Central memory CD8-positive, alpha-beta T cell (primary cell): ENCODE data around the gene SMURF1.

Experiments used
- ATAC-seq: fragments of 150-1000 bp; cut with Tn5 transposase; replicated peaks from 2 replicates; pipeline ENCODE4 v1.10.0; 2022; ENCODE audit warnings: mild to moderate bottlenecking, moderate FRiP score, moderate number of reproducible peaks; ENCODE audit not compliant: poor library complexity, severe bottlenecking; ENCODE audit errors: extremely low read depth
- DNase-seq, 2 donors: peaks; one replicate each; pipeline ENCODE4 v3.0.0; 2021; ENCODE audit warnings: low spot score in 2 of 2
- H3K27ac Mint-ChIP-seq: one replicate; pipeline ENCODE4 v1.8.0; 2022; ENCODE audit warnings: low read depth, mild to moderate bottlenecking, moderate library complexity, mixed read lengths
- H3K27me3 Mint-ChIP-seq: one replicate; pipeline ENCODE4 v1.8.0; 2022; ENCODE audit warnings: mixed read lengths
- H3K36me3 Mint-ChIP-seq: one replicate; pipeline ENCODE4 v1.8.0; 2022; ENCODE audit warnings: mild to moderate bottlenecking, moderate library complexity, mixed read lengths; ENCODE audit not compliant: insufficient read depth
- H3K4me1 Mint-ChIP-seq: one replicate; pipeline ENCODE4 v1.8.0; 2022; ENCODE audit warnings: mixed read lengths
- H3K4me3 Mint-ChIP-seq: one replicate; pipeline ENCODE4 v1.8.0; 2022; ENCODE audit warnings: mild to moderate bottlenecking, moderate library complexity, mixed read lengths
- H3K9me3 Mint-ChIP-seq: one replicate; pipeline ENCODE4 v1.8.0; 2022; ENCODE audit warnings: mixed read lengths

The SMURF1 gene

GRCh38 chr7:99124751-99125504 lies 19.0 kb downstream of the SMURF1 start:
- peaks cover 3% of the 10 kb centered on the region for H3K36me3 Mint-ChIP-seq
- no peak for DNase-seq
- no peak for ATAC-seq
- no peaks in the 10 kb centered on the region for H3K9me3 Mint-ChIP-seq
- H3K27ac Mint-ChIP-seq: no peak overlapping the region
- no peak overlapping the region for H3K4me3 Mint-ChIP-seq
- no peaks in the 10 kb centered on the region for H3K27me3 Mint-ChIP-seq
- H3K4me1 Mint-ChIP-seq: peaks cover 26% of the 10 kb centered on the region

GRCh38 chr7:99124236-99124635 lies 19.7 kb downstream of the SMURF1 start:
- Mint-ChIP-seq H3K4me3 (no peak overlapping the region), H3K27ac (no peak overlapping the region)
- DNase-seq: no peak

GRCh38 chr7:99123571-99124033 lies 20.3 kb downstream of the SMURF1 start:
- H3K27ac Mint-ChIP-seq: no peak overlapping the region
- H3K9me3 Mint-ChIP-seq: no peaks in the 10 kb centered on the region
- no peak overlapping the region for H3K4me3 Mint-ChIP-seq
- DNase-seq: no peak
- H3K36me3 Mint-ChIP-seq: peaks cover 6% of the 10 kb centered on the region
- H3K4me1 Mint-ChIP-seq: peaks cover 38% of the 10 kb centered on the region
- no peak for ATAC-seq
- H3K27me3 Mint-ChIP-seq: no peaks in the 10 kb centered on the region

More at GRCh38 chr7:99124236-99124635, 19.7 kb downstream of the SMURF1 start:
- H3K4me1 Mint-ChIP-seq: peaks cover 32% of the 10 kb centered on the region
- no peaks in the 10 kb centered on the region for H3K27me3 Mint-ChIP-seq
- no peaks in the 10 kb centered on the region for H3K9me3 Mint-ChIP-seq
- peaks cover 3% of the 10 kb centered on the region for H3K36me3 Mint-ChIP-seq
- ATAC-seq: no peak

GRCh38 chr7:99122762-99123161 lies 21.1 kb downstream of the SMURF1 start:
- Mint-ChIP-seq H3K27ac (no peak overlapping the region), H3K9me3 (no peaks in the 10 kb centered on the region), H3K4me1 (peaks cover 45% of the 10 kb centered on the region)

GRCh38 chr7:99121496-99122021 lies 22.3 kb downstream of the SMURF1 start:
- ATAC-seq (no peak), DNase-seq (no peak)
- H3K9me3 Mint-ChIP-seq: no peaks in the 10 kb centered on the region
- H3K27me3 Mint-ChIP-seq: no peaks in the 10 kb centered on the region
- H3K27ac Mint-ChIP-seq: no peak overlapping the region
- no peak overlapping the region for H3K4me3 Mint-ChIP-seq
- H3K36me3 Mint-ChIP-seq: peaks cover 6% of the 10 kb centered on the region
- H3K4me1 Mint-ChIP-seq: peaks cover 38% of the 10 kb centered on the region

More at GRCh38 chr7:99122762-99123161, 21.1 kb downstream of the SMURF1 start:
- DNase-seq (no peak), ATAC-seq (no peak)
- Mint-ChIP-seq H3K36me3 (peaks cover 6% of the 10 kb centered on the region), H3K27me3 (no peaks in the 10 kb centered on the region), H3K4me3 (no peak overlapping the region)

- Mint-ChIP-seq H3K27ac (no peak overlapping the region), H3K36me3 (peaks cover 6% of the 10 kb centered on the region), H3K4me3 (no peak overlapping the region), H3K9me3 (no peaks in the 10 kb centered on the region), H3K4me1 (peaks cover 43% of the 10 kb centered on the region), H3K27me3 (no peaks in the 10 kb centered on the region)
- ATAC-seq: no peak
- no peak for DNase-seq
These were observed 23.0 kb downstream of the SMURF1 start for GRCh38 chr7:99120916-99121315.

- no peaks in the 10 kb centered on the region for H3K27me3 Mint-ChIP-seq
- H3K36me3 Mint-ChIP-seq: peaks cover 6% of the 10 kb centered on the region
- H3K4me1 Mint-ChIP-seq: peaks cover 42% of the 10 kb centered on the region
- no peaks in the 10 kb centered on the region for H3K9me3 Mint-ChIP-seq
- no peak for DNase-seq
- H3K27ac Mint-ChIP-seq: no peak overlapping the region
- no peak overlapping the region for H3K4me3 Mint-ChIP-seq
- no peak for ATAC-seq
These were observed 23.4 kb downstream of the SMURF1 start for GRCh38 chr7:99120501-99120900.

- no peak overlapping the region for H3K27ac Mint-ChIP-seq
- H3K9me3 Mint-ChIP-seq: no peaks in the 10 kb centered on the region
- H3K4me3 Mint-ChIP-seq: no peak overlapping the region
- no peaks in the 10 kb centered on the region for H3K27me3 Mint-ChIP-seq
- peaks cover 47% of the 10 kb centered on the region for H3K4me1 Mint-ChIP-seq
- DNase-seq: no peak
- peaks cover 4% of the 10 kb centered on the region for H3K36me3 Mint-ChIP-seq
- ATAC-seq: no peak
These were observed 25.8 kb downstream of the SMURF1 start for GRCh38 chr7:99118077-99118476.

- H3K27ac Mint-ChIP-seq: no peak overlapping the region
- ATAC-seq (no peak), DNase-seq (no peak)
- H3K36me3 Mint-ChIP-seq: peaks cover 4% of the 10 kb centered on the region
- peaks cover 67% of the 10 kb centered on the region for H3K4me1 Mint-ChIP-seq
- H3K9me3 Mint-ChIP-seq: no peaks in the 10 kb centered on the region
- no peaks in the 10 kb centered on the region for H3K27me3 Mint-ChIP-seq
- no peak overlapping the region for H3K4me3 Mint-ChIP-seq
These were observed 27.8 kb downstream of the SMURF1 start for GRCh38 chr7:99116144-99116543.

- Mint-ChIP-seq H3K36me3 (peaks cover 3% of the 10 kb centered on the region), H3K4me3 (no peak overlapping the region), H3K27me3 (no peaks in the 10 kb centered on the region), H3K9me3 (no peaks in the 10 kb centered on the region), H3K4me1 (peaks cover 72% of the 10 kb centered on the region), H3K27ac (no peak overlapping the region)
- ATAC-seq (no peak), DNase-seq (no peak)
These were observed 28.5 kb downstream of the SMURF1 start for GRCh38 chr7:99115379-99115778.

- H3K27me3 Mint-ChIP-seq: no peaks in the 10 kb centered on the region
- no peak for DNase-seq
- peaks cover 70% of the 10 kb centered on the region for H3K4me1 Mint-ChIP-seq
- no peak overlapping the region for H3K4me3 Mint-ChIP-seq
- ATAC-seq: no peak
- H3K36me3 Mint-ChIP-seq: no peaks in the 10 kb centered on the region
- no peak overlapping the region for H3K27ac Mint-ChIP-seq
- no peaks in the 10 kb centered on the region for H3K9me3 Mint-ChIP-seq
These were observed 30.9 kb downstream of the SMURF1 start for GRCh38 chr7:99112979-99113378.

- H3K4me3 Mint-ChIP-seq: no peak overlapping the region
These were observed 31.8 kb downstream of the SMURF1 start for GRCh38 chr7:99112097-99112496.

GRCh38 chr7:99111591-99111990 lies 32.3 kb downstream of the SMURF1 start:
- DNase-seq: no peak
- Mint-ChIP-seq H3K36me3 (peaks cover 2% of the 10 kb centered on the region), H3K4me3 (no peak overlapping the region), H3K9me3 (no peaks in the 10 kb centered on the region), H3K27ac (no peak overlapping the region), H3K27me3 (no peaks in the 10 kb centered on the region), H3K4me1 (peaks cover 77% of the 10 kb centered on the region)
- no peak for ATAC-seq

More at GRCh38 chr7:99112097-99112496, 31.8 kb downstream of the SMURF1 start:
- Mint-ChIP-seq H3K36me3 (peaks cover 2% of the 10 kb centered on the region), H3K27ac (no peak overlapping the region), H3K27me3 (no peaks in the 10 kb centered on the region), H3K4me1 (peaks cover 77% of the 10 kb centered on the region), H3K9me3 (no peaks in the 10 kb centered on the region)
- ATAC-seq: no peak
- no peak for DNase-seq
